Measurements from ENCODE around the gene KCNAB1. TPM values are rescaled to one million over a fixed set of nuclear protein-coding genes. Genes with fewer than 3 reads are reported as not detected.

Gene KCNAB1
- total RNA-seq, 1 donor from 2014 or later = 3.2 TPM

DNA sequence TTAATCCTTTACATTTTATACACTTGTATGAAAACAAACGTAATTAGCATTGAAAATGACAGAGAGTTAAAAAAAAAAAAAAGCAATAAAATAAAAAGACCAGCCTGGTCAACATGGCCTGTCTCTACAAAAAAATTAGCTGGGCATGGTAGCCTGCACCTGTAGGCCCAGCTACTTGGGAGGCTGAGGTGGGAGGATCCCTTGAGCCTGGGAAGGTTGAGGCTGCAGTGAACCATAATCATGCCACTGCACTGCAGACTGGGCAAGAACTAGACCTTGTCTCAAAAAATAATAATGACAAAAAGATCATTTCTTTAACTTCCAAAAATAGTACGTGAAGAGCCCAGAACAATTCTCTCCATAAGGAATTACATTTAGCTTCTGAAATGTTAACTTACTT lies 432.6 kb downstream of the KCNAB1 start:
- intact Hi-C loops (cut with DNase I) = loop anchor here (10.0 kb wide), 1 partner anchor 532 kb away; no protein-coding TSS in a partner anchor
- Histone ChIP-seq H3K4me1 (peaks cover 38% of the 10 kb centered on the region), H3K4me3 (peak overlapping the region; percentile 91), H3K27ac (no peak overlapping the region), H3K27me3 (no peaks in the 10 kb centered on the region), H3K36me3 (peaks cover 53% of the 10 kb centered on the region), H3K9me3 (no peaks in the 10 kb centered on the region)
- ATAC-seq (no peak), DNase-seq (no peak)
- TF ChIP-seq, protein P1, sequence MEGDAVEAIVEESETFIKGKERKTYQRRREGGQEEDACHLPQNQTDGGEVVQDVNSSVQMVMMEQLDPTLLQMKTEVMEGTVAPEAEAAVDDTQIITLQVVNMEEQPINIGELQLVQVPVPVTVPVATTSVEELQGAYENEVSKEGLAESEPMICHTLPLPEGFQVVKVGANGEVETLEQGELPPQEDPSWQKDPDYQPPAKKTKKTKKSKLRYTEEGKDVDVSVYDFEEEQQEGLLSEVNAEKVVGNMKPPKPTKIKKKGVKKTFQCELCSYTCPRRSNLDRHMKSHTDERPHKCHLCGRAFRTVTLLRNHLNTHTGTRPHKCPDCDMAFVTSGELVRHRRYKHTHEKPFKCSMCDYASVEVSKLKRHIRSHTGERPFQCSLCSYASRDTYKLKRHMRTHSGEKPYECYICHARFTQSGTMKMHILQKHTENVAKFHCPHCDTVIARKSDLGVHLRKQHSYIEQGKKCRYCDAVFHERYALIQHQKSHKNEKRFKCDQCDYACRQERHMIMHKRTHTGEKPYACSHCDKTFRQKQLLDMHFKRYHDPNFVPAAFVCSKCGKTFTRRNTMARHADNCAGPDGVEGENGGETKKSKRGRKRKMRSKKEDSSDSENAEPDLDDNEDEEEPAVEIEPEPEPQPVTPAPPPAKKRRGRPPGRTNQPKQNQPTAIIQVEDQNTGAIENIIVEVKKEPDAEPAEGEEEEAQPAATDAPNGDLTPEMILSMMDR (IDR thresholded peaks at IDR 0.05) = no peak

DNA sequence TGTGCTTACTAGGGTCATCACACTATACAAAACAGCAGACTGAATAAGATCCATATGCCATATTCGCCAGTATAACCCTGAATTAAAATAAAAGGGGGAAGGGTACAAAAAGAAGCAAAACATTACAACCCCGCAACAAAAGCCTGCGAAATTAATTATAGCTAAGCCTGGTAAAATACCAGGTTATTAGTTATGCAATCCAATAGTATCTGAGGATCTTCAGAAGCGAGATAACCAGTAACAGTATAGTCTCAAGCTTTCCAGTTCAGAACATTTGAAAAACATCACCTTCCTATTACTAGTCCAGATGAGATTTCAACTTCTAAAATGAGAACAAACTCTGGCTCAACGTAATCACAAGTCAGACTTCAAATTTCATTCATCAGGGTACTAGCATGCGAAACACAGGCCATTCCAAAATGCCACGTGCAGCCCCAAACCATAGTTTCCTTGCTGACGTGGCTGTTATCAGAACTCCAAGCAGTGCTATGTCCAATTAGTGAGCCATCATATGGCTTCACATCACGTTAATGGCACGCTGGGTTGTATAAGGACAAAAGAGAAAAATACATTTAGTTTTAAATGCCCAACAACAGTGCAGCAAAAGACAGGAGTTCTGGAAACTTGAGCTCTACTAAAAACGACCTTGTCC lies 433.5 kb downstream of the KCNAB1 start:
- H3K9me3 ChIP-seq = no peaks in the 10 kb centered on the region
- DNase-seq (no peak), ATAC-seq (no peak)
- TF ChIP-seq, protein P1 (IDR thresholded peaks at IDR 0.05) = no peak
- intact Hi-C loops (cut with DNase I) = loop anchor here (10.0 kb wide), 1 partner anchor 531 kb away; no protein-coding TSS in a partner anchor
- H3K36me3 ChIP-seq = peaks cover 44% of the 10 kb centered on the region
- H3K27ac ChIP-seq = peak overlapping the region; percentile 93
- H3K4me1 ChIP-seq = peaks cover 32% of the 10 kb centered on the region
- no peaks in the 10 kb centered on the region for H3K27me3 ChIP-seq
- H3K4me3 ChIP-seq = peak overlapping the region; percentile 91

DNA sequence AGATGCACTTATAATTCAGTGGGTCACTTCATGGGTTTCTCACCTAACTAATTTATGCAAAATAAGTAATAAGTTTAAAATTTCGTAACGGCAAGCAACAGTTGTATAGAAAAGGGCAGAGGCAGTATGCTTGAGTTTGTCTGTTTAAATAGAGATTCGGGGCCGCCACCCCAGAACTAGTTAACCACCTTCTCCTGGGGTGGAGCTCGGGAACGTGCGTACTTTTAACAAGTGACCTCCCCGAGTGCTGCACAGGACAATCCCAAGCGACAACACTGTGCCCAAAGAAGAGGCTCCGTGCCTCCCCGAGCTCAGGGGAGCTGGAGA lies 434.1 kb downstream of the KCNAB1 start:
- no peak for ATAC-seq
- TF ChIP-seq, protein P1 (IDR thresholded peaks at IDR 0.05) = no peak
- Histone ChIP-seq H3K4me3 (peak overlapping the region; percentile 91), H3K4me1 (peaks cover 32% of the 10 kb centered on the region), H3K9me3 (no peaks in the 10 kb centered on the region), H3K27me3 (no peaks in the 10 kb centered on the region), H3K27ac (peak overlapping the region; percentile 93), H3K36me3 (peaks cover 38% of the 10 kb centered on the region)
- no peak for DNase-seq
- intact Hi-C loops (cut with DNase I) = loop anchor here (10.0 kb wide), 1 partner anchor 530 kb away; no protein-coding TSS in a partner anchor

DNA sequence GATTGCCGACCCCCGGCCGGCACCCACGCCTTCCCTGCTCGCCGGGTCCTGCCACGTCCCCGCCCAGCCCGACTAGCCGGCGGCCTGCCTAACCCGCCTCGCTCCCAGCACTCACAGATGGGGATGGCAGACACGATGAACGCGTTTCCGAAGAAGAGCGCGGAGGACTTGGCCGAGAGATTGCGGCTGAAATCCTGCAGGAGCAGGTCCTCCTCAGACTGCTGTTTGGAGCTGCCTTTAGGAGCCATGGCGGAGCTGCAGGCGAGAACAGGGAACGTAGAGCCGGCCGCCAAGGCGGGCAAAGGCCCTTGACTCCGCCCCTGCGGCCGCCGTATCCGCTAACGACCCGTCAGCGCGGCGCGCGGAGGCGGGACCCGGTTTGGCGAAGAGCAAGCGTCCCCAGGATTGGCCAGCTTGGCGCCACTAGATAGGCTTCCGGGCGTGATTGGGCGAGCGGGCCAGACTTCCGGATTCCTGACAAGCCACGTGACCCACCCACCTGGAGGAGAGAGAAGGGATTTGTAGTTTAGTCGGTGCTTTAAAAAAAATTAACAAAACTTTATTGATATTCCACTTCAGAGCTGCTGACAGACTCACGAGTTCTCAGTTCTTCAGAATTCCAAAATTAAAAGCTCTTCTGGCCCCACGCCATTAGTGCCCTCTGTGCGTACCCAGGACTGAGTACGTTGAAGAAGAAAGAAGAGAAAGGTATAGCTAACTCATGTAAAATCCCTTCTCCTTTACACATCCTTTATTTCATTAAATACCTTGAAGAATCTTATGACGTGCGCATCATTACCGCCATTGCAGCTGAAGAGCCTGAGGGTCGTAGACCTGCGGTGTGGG lies 434.7 kb downstream of the KCNAB1 start, which contains the start of gene SSR3:
Gene SSR3 (minus strand): TSS at position 276 of the 846 bp plus-strand sequence. CDS start 28 bp downstream, at position 248.
- DNase-seq (peak; percentile 100), ATAC-seq (peak; percentile 100)
- Histone ChIP-seq H3K9me3 (no peaks in the 10 kb centered on the region), H3K36me3 (peaks cover 32% of the 10 kb centered on the region), H3K4me3 (peak within 1 kb of the TSS; percentile 91), H3K4me1 (peaks cover 32% of the 10 kb centered on the region), H3K27ac (peak within 1 kb of the TSS; percentile 93), H3K27me3 (no peaks in the 10 kb centered on the region)
- intact Hi-C loops (cut with DNase I) = loop anchor here (10.0 kb wide), 1 partner anchor 530 kb away; no protein-coding TSS in a partner anchor
- TF ChIP-seq, protein P1 (IDR thresholded peaks at IDR 0.05) = peak; percentile 29

DNA sequence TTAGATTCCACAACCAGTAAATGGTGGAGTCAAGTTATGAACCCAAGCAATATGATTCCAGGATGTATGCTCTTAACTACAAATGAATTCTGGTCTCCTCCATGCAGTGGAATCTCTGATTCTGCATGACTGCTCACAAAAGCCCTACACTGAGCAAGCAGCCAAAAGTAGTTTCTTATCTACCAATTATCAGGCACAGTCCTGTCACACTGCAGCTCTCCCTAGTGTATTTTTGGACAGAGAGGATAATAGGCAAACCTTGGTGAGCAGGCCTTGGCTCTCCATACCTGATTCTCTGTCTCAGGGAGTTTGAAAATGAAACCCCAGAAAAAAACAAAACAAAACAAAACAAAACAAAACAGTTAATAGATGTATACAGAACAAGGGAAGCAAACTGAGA lies 438.0 kb downstream of the KCNAB1 start:
- Histone ChIP-seq H3K9me3 (no peaks in the 10 kb centered on the region), H3K4me3 (no peak overlapping the region), H3K27ac (no peak overlapping the region), H3K36me3 (peaks cover under 1% of the 10 kb centered on the region), H3K4me1 (peaks cover 11% of the 10 kb centered on the region), H3K27me3 (no peaks in the 10 kb centered on the region)
- TF ChIP-seq, protein P1 (IDR thresholded peaks at IDR 0.05) = no peak
- intact Hi-C loops (cut with DNase I) = loop anchor here (10.0 kb wide), 1 partner anchor 526 kb away; no protein-coding TSS in a partner anchor
- no peak for ATAC-seq
- no peak for DNase-seq
